ENCODE measurements around the gene RFNG.

DNA sequence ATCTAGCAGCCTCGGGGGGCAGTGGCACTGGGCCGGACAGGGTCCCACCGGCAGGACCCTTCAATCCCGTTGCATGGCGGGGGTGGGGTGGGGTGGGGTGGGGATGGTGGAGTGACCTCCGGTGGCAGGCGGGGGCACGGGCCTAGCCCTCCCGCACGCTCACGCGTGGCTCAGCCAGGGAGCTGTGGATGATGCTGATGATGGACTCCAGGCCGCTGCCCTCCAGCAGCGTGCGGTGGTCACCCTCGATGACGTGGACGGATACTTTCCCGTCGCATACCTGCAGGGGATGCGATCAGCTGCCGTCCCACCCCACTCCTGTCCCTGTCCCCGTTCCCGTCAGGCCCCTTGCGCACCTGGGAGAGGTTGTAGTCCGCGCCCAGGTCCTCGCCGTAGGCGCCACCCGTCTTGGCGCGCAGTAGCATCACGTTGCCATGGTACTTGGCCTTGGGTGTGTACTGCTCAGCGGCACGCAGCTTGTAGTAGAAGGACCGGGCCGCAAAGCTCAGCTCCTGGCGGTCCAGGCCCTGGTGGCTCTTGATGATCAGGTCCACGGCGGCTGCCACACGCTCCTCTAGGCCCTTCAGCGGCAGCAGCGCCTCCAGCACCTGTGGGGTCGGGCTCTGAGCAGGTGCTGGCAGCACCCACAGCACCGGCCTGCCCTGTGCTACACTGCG, 27.5 kb upstream of the RFNG start:
- TF ChIP-seq, protein P1, sequence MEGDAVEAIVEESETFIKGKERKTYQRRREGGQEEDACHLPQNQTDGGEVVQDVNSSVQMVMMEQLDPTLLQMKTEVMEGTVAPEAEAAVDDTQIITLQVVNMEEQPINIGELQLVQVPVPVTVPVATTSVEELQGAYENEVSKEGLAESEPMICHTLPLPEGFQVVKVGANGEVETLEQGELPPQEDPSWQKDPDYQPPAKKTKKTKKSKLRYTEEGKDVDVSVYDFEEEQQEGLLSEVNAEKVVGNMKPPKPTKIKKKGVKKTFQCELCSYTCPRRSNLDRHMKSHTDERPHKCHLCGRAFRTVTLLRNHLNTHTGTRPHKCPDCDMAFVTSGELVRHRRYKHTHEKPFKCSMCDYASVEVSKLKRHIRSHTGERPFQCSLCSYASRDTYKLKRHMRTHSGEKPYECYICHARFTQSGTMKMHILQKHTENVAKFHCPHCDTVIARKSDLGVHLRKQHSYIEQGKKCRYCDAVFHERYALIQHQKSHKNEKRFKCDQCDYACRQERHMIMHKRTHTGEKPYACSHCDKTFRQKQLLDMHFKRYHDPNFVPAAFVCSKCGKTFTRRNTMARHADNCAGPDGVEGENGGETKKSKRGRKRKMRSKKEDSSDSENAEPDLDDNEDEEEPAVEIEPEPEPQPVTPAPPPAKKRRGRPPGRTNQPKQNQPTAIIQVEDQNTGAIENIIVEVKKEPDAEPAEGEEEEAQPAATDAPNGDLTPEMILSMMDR (IDR thresholded peaks at IDR 0.05) = no peak
- no peak for TF ChIP-seq POLR2A (IDR thresholded peaks at IDR 0.05)

Data from adrenal gland (tissue), 5 donors.